ENCODE measurements around the gene ETFBKMT.

ETFBKMT gene

GRCh38 chr12:31659087-31659942, at the start of gene ETFBKMT:
Gene ETFBKMT, plus strand, starts transcription at chr12:31659688. Its CDS starts 2,266 bp downstream, at chr12:31661954.
- peak; percentile 86 for DNase-seq (ENCODE audit: low read depth)

DNA sequence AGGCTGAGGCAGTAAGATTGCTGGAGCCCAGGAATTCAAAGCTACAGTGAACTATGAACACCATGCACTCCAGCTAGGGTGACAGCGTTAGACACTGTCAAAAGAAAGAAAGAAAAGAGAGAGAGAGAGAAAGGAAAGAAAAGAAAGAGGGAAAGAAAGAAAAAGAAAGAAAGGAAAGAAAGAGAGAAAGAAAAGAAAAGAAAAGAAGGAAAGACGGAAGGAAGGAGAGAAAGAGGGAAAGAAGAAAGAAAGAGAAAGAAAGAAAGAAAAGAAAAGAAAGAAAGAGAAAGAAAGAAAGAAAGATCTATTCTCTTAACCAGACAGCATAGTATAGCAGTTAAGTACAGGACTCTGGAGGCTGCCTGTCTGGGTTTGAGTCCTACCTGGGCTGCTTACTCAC, 46.7 kb upstream of the ETFBKMT start:
- no peak for DNase-seq (ENCODE audit: low read depth)

GRCh38 chr12:31618228-31619025, 41.1 kb upstream of the ETFBKMT start:
- no peak for DNase-seq (ENCODE audit: low read depth)

GRCh38 chr12:31620311-31620710, 39.2 kb upstream of the ETFBKMT start:
- no peak for DNase-seq (ENCODE audit: low read depth)

DNA sequence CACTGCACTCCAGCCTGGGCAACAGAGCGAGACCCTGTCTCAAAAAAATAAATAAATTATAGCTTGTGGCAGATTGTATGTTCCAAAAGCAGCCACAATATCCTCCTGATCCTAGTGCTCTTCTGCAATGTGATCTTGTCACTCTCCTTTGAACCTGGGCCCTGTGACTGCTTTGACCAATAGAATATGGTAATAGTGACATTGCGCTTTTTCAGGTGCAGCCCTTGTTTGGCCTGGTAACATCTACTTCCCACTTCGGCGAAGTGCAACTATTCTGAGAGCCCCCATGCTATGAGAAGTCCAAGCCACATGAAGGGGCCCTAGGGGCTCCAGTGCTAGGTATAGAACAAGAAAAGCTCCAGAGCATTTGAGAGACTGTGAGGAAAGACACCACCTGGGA, 37.5 kb upstream of the ETFBKMT start:
- no peak for DNase-seq (ENCODE audit: low read depth)

- no peak for DNase-seq (ENCODE audit: low read depth)
Observed at GRCh38 chr12:31626270-31626995, 33.1 kb upstream of the ETFBKMT start.

- no peak for DNase-seq (ENCODE audit: low read depth)
Observed at GRCh38 chr12:31627456-31628054, 31.9 kb upstream of the ETFBKMT start.

GRCh38 chr12:31629756-31630732, 29.4 kb upstream of the ETFBKMT start:
- no peak for DNase-seq (ENCODE audit: low read depth)

- no peak for DNase-seq (ENCODE audit: low read depth)
Observed at GRCh38 chr12:31631023-31631724, 28.3 kb upstream of the ETFBKMT start.

- DNase-seq (ENCODE audit: low read depth), result no peak
Observed at GRCh38 chr12:31631809-31632208, 27.7 kb upstream of the ETFBKMT start.

DNA sequence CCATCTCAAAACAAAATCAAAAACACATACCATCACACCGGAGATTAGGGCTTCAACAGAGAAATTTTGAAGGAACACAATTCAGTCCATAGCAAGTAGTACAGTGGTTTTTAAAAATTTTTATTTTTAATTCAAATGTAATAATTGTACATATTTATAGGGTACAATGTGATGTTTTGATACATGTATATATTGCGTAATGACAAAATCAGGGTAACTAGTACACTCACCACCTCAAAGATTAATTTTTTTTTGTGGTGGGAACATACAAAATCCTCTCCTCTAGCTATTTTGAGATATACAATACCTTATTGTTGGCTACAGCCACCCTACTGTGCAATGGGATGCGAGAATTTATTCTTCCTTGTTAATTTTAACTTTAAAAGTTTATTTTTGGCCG, 26.0 kb upstream of the ETFBKMT start:
- DNase-seq (ENCODE audit: low read depth), result no peak

- no peak for DNase-seq (ENCODE audit: low read depth)
Observed at GRCh38 chr12:31634620-31635019, 24.9 kb upstream of the ETFBKMT start.

DNA sequence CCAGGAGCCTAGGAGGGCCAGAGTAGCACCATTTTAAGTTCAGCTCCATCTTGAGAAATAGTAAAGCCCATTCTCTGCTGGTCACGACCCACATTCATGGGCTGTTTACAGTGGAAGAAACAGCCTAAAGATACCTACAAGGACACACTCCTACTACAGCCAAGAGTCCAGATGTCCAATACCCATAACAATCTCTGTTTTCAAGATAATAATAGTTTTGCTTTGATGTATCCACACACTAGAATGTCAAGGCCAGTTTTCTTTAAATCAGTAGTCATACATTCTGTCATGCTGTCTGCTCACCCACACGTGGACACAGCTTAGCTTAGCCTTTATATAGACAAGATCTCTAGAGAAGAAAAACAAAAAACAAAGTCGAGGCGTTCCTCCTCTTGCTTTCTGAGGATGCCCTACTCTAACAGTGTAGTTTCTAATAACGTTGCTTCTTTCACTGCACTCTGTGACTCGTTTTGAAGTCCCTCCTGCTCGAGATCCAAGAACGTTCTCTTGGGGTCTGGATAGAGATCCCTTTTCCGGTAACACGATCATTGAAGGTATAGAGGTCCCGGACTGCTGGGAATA, 17.9 kb upstream of the ETFBKMT start:
- DNase-seq (ENCODE audit: low read depth), result no peak

GRCh38 chr12:31644536-31644935, 15.0 kb upstream of the ETFBKMT start:
- DNase-seq (ENCODE audit: low read depth), result no peak

GRCh38 chr12:31645924-31646323, 13.6 kb upstream of the ETFBKMT start:
- no peak for DNase-seq (ENCODE audit: low read depth)

DNA sequence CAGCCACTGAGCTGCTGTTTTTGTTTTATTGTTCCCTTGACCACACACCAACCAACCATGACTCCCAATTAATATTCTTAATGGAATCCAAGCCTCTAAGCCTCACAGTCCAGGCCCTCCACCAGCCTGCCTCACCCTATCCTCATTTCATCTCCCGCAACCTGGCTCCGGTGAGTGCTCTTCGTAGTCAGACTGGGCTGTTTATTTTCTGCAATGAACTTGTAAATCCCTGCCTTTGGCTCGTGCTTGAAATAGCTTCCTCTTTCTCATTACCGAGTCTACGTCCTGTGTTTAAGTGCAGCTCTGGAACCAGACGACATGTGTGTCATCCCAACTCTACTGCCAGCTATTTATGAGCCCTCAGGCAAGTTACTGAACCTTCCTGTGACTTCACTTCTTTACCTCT, 12.4 kb upstream of the ETFBKMT start:
- no peak for DNase-seq (ENCODE audit: low read depth)

DNA sequence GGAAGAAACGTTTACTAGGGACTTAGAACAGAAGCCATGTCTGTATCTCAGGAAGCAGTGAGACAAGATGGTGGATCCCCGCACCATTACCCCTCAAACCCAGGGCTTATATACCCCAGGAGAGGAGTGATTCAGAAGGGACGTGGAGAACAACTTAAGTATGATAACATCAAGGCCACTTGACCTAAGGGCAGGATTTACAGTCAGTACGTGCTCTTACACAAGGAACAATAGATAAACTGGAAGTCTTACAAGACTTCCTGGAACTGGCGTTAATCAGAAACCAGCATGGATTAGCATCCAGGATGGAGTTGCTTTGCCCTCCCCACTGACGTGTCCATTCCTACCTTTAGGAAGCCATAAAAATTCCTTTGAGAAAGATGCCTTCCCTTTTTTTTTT, 8.6 kb upstream of the ETFBKMT start:
- no peak for DNase-seq (ENCODE audit: low read depth)

- no peak for DNase-seq (ENCODE audit: low read depth)
Observed at GRCh38 chr12:31651893-31652521, 7.5 kb upstream of the ETFBKMT start.

DNA sequence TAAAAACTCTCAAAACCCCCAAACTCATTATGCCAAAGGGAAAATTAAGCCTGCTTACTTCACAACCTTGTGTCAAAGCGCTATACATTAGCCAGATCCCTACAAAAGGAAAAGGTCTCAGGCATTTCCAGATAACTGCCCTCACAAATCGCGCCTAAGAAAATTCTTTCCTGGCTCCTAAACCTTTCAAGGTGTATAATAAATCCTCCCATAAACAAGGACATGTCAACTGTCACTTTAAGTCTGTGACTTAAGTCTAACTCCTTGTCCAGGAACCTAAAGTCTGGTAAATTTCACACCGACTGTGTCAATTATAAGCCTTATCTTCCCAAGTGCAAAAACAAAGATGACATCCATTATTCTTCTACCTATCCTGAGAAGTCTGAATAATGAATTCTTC, 4.3 kb upstream of the ETFBKMT start:
- DNase-seq (ENCODE audit: low read depth), result no peak

Data from activated gamma-delta T cell treated with anti-CD3 and anti-CD28 coated beads, Interleukin-2, amount 50 U/mL, for 16 hours (primary cell).